GM23338 (cell line): Measurements from ENCODE around the gene PHOSPHO1. TPM values are rescaled to one million over a fixed set of nuclear protein-coding genes. Genes with fewer than 3 reads are reported as not detected.

Source experiments
- ATAC-seq: fragments of 200-7000 bp; cut with Tn5 transposase; 3 replicates; pipeline ENCODE4 v1.9.1; 2020
- DNase-seq: peaks from one replicate; pipeline ENCODE4 v3.0.0-alpha.2; 2015; ENCODE audit warnings: low spot score
- H2AFZ ChIP-seq: fragments of 200-600 bp; sonication (generic); 2 replicates; pipeline ENCODE4 v1.8.0; 2016; ENCODE audit warnings: antibody characterized with exemption, mild to moderate bottlenecking, moderate library complexity
- H3F3A ChIP-seq: fragments of 200-600 bp; sonication (generic); replicated peaks from 2 replicates; pipeline ENCODE4 v1.8.0; 2017; ENCODE audit warnings: antibody characterized with exemption, mixed run types, low read depth
- H3K27ac ChIP-seq: fragments of 200-600 bp; sonication (generic); 2 replicates; pipeline ENCODE4 v1.6.1; 2016; ENCODE audit warnings: low read depth
- H3K27me3 ChIP-seq: fragments of 200-600 bp; sonication (generic); 2 replicates; pipeline ENCODE4 v1.8.0; 2016; ENCODE audit warnings: mild to moderate bottlenecking, mixed run types, moderate library complexity; ENCODE audit not compliant: insufficient read depth
- H3K36me3 ChIP-seq: fragments of 200-600 bp; sonication (generic); 2 replicates; pipeline ENCODE4 v1.8.0; 2016; ENCODE audit warnings: mild to moderate bottlenecking; ENCODE audit not compliant: insufficient read depth
- H3K4me1 ChIP-seq: fragments of 200-600 bp; sonication (generic); 2 replicates; pipeline ENCODE4 v1.8.0; 2016; ENCODE audit warnings: mild to moderate bottlenecking, moderate library complexity; ENCODE audit not compliant: insufficient read depth
- H3K4me2 ChIP-seq: fragments of 200-600 bp; sonication (generic); 2 replicates; pipeline ENCODE4 v1.7.1; 2017; ENCODE audit warnings: mixed run types
- H3K4me3 ChIP-seq: fragments of 200-600 bp; sonication (generic); 2 replicates; pipeline ENCODE4 v1.6.1; 2016; ENCODE audit warnings: mixed run types
- H3K79me2 ChIP-seq: fragments of 200-600 bp; sonication (generic); replicated peaks from 2 replicates; pipeline ENCODE4 v1.8.0; 2017; ENCODE audit warnings: mild to moderate bottlenecking; ENCODE audit not compliant: insufficient read depth
- H3K9me2 ChIP-seq: fragments of 200-600 bp; sonication (generic); 2 replicates; pipeline ENCODE4 v1.8.0; 2017; ENCODE audit not compliant: insufficient read depth
- H4K20me1 ChIP-seq: fragments of 200-600 bp; sonication (generic); replicated peaks from 2 replicates; pipeline ENCODE4 v1.8.0; 2017; ENCODE audit warnings: mild to moderate bottlenecking; ENCODE audit not compliant: insufficient read depth
- H3K27ac Mint-ChIP-seq: 2 replicates; pipeline ENCODE4 v1.8.0; 2020; ENCODE audit warnings: inconsistent platforms, mild to moderate bottlenecking, moderate library complexity, mixed read lengths
- H3K27me3 Mint-ChIP-seq: 3 replicates; pipeline ENCODE4 v1.8.0; 2022; ENCODE audit warnings: low read depth, mild to moderate bottlenecking, moderate library complexity, mixed read lengths, inconsistent platforms; ENCODE audit not compliant: insufficient read depth, poor library complexity
- H3K36me3 Mint-ChIP-seq: 3 replicates; pipeline ENCODE4 v1.8.0; 2021; ENCODE audit warnings: low read depth, mild to moderate bottlenecking, inconsistent platforms, moderate library complexity, mixed read lengths
- H3K4me1 Mint-ChIP-seq: 3 replicates; pipeline ENCODE4 v1.8.0; 2020; ENCODE audit warnings: mild to moderate bottlenecking, inconsistent platforms, mixed read lengths
- H3K4me3 Mint-ChIP-seq: 3 replicates; pipeline ENCODE4 v1.8.0; 2021; ENCODE audit warnings: moderate library complexity, mild to moderate bottlenecking, inconsistent platforms, mixed read lengths
- H3K9me3 Mint-ChIP-seq: 3 replicates; pipeline ENCODE4 v1.8.0; 2020; ENCODE audit warnings: moderate library complexity, mild to moderate bottlenecking, inconsistent platforms, mixed read lengths
- CREB1 ChIP-seq: fragments of 250-450 bp; sonication (Bioruptor Pico); IDR thresholded peaks from 2 replicates; pipeline ENCODE4 v1.5.0; 2020; ENCODE audit warnings: low read depth, mild to moderate bottlenecking, moderate library complexity
- CTCF ChIP-seq, 2 experiments: fragments of 200-600 bp in 1 of 2; sonication (generic) in 1 of 2; conservative IDR thresholded peaks; 2 replicates each; pipeline versions ENCODE4 v1.5.1 to v1.6.1; 2016 to 2017; ENCODE audit warnings: antibody characterized with exemption in 2 of 2, low read depth in 2 of 2, mild to moderate bottlenecking in 2 of 2, moderate library complexity in 1 of 2
- ETS1 ChIP-seq: IDR thresholded peaks from 2 replicates; pipeline ENCODE4 v1.6.1; 2016; ENCODE audit warnings: antibody characterized with exemption
- EZH2 ChIP-seq: fragments of 200-600 bp; sonication (generic); IDR thresholded peaks from one replicate; pipeline ENCODE4 v1.8.0; 2017; ENCODE audit warnings: antibody characterized with exemption, mild to moderate bottlenecking, low read depth; ENCODE audit not compliant: unreplicated experiment
- EZH2phosphoT487 ChIP-seq: fragments of 200-600 bp; sonication (generic); IDR thresholded peaks from one replicate; pipeline ENCODE4 v1.8.1; 2018; ENCODE audit warnings: antibody characterized with exemption; ENCODE audit not compliant: unreplicated experiment
- JUNB ChIP-seq: IDR thresholded peaks from one replicate; pipeline ENCODE4 v1.6.1; 2016; ENCODE audit warnings: antibody characterized with exemption; ENCODE audit not compliant: unreplicated experiment
- NANOG ChIP-seq: IDR thresholded peaks from 2 replicates; pipeline ENCODE4 v1.6.1; 2016; ENCODE audit warnings: antibody characterized with exemption, borderline replicate concordance
- POLR2AphosphoS5 ChIP-seq: IDR thresholded peaks from 2 replicates; pipeline ENCODE4 v1.6.1; 2016; ENCODE audit warnings: antibody characterized with exemption, low read depth
- STAT1 ChIP-seq: IDR thresholded peaks from one replicate; pipeline ENCODE4 v1.6.1; 2016; ENCODE audit warnings: antibody characterized with exemption; ENCODE audit not compliant: unreplicated experiment
- ZNF114 ChIP-seq: fragments of 250-450 bp; sonication (Bioruptor Pico); IDR thresholded peaks from 2 replicates; pipeline ENCODE4 v1.5.0; 2020; ENCODE audit warnings: mild to moderate bottlenecking, moderate library complexity
- ZNF331 ChIP-seq: fragments of 250-450 bp; sonication (Bioruptor Pico); IDR thresholded peaks from 2 replicates; pipeline ENCODE4 v1.5.0; 2020; ENCODE audit warnings: low read depth, mild to moderate bottlenecking, moderate library complexity
- ZNF462 ChIP-seq: fragments of 250-450 bp; sonication (Bioruptor Pico); IDR thresholded peaks from 2 replicates; pipeline ENCODE4 v1.5.0; 2020; ENCODE audit warnings: mild to moderate bottlenecking, moderate library complexity
- polyA plus RNA-seq: library from polyadenylated mRNA; unstranded; fragments of >200 nt; fragmentation: Nextera tagmentation; extraction: Ambion mirVana; gene quantifications from 2 replicates; pipeline ENCODE4 v1.2.1, GENCODE V29; 2016
- total RNA-seq: library from RNA; depleted of rRNA; stranded (reverse); fragments of >200 nt; shearing (Covaris generic); gene quantifications from 2 replicates; pipeline ENCODE4 v1.2.3, GENCODE V29; 2014
- TF ChIP-seq, protein P1 (sequence below): IDR thresholded peaks from one replicate; pipeline ENCODE4 v1.6.1; 2018; ENCODE audit warnings: antibody characterized with exemption; ENCODE audit not compliant: unreplicated experiment

PHOSPHO1 gene
- total and polyA plus RNA-seq, 2 experiments from 2014 or later: 0.71 to 2.2 TPM

GRCh38 chr17:49191917-49192741 lies 38.5 kb downstream of the PHOSPHO1 start:
- Mint-ChIP-seq H3K27me3 (peaks cover 30% of the 10 kb centered on the region), H3K27ac (peak overlapping the region; percentile 97), H3K36me3 (peaks cover 5% of the 10 kb centered on the region; the same call in 2 of the 3 replicates), H3K9me3 (peaks cover 9% of the 10 kb centered on the region; the same call in 2 of the 3 replicates), H3K4me1 (peaks cover 12% of the 10 kb centered on the region; the same call in 2 of the 3 replicates), H3K4me3 (peak overlapping the region; percentile 94)
- H4K20me1 ChIP-seq: no peaks in the 10 kb centered on the region
- DNase-seq (peak; percentile 89), ATAC-seq (peak; percentile 64)
- H3K79me2 ChIP-seq: no peaks in the 10 kb centered on the region
- peak overlapping the region; percentile 88 for H3K4me2 ChIP-seq
- no peaks in the 10 kb centered on the region for H3K9me2 ChIP-seq
- H3K27me3 ChIP-seq: no peaks in the 10 kb centered on the region
- peak overlapping the region; percentile 98 for H2AFZ ChIP-seq
- H3K4me1 ChIP-seq: peaks cover 9% of the 10 kb centered on the region; the same call in 1 of the 2 replicates
- peaks cover 5% of the 10 kb centered on the region; the same call in 1 of the 2 replicates for H3F3A ChIP-seq
- no peaks in the 10 kb centered on the region for H3K36me3 ChIP-seq
- H3K4me3 ChIP-seq: peak overlapping the region; percentile 94
- H3K27ac ChIP-seq: peak overlapping the region; percentile 91
- TF ChIP-seq ETS1 (peak; percentile 63; the same call in 1 of the 2 replicates), ZNF331 (CRISPR knock-in tag) (no peak), CREB1 (CRISPR knock-in tag) (0 out of 2 replicates have a peak, but pooled peaks have one; percentile 22), ZNF114 (no peak), CTCF (conservative IDR thresholded peaks at IDR 0.05; ENCODE audit: low read depth in 2 of 2) (peak; percentile 29 to 52), ZNF462 (CRISPR knock-in tag) (no peak), EZH2phosphoT487 (no peak), EZH2 (no peak), NANOG (0 out of 2 replicates have a peak, but pooled peaks have one; percentile 30), STAT1 (no peak), POLR2AphosphoS5 (peak; percentile 51; the same call in 1 of the 2 replicates), JUNB (no peak)
- TF ChIP-seq, protein P1, sequence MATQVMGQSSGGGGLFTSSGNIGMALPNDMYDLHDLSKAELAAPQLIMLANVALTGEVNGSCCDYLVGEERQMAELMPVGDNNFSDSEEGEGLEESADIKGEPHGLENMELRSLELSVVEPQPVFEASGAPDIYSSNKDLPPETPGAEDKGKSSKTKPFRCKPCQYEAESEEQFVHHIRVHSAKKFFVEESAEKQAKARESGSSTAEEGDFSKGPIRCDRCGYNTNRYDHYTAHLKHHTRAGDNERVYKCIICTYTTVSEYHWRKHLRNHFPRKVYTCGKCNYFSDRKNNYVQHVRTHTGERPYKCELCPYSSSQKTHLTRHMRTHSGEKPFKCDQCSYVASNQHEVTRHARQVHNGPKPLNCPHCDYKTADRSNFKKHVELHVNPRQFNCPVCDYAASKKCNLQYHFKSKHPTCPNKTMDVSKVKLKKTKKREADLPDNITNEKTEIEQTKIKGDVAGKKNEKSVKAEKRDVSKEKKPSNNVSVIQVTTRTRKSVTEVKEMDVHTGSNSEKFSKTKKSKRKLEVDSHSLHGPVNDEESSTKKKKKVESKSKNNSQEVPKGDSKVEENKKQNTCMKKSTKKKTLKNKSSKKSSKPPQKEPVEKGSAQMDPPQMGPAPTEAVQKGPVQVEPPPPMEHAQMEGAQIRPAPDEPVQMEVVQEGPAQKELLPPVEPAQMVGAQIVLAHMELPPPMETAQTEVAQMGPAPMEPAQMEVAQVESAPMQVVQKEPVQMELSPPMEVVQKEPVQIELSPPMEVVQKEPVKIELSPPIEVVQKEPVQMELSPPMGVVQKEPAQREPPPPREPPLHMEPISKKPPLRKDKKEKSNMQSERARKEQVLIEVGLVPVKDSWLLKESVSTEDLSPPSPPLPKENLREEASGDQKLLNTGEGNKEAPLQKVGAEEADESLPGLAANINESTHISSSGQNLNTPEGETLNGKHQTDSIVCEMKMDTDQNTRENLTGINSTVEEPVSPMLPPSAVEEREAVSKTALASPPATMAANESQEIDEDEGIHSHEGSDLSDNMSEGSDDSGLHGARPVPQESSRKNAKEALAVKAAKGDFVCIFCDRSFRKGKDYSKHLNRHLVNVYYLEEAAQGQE: no peak
